GM23338 (cell line): Measurements from ENCODE around the gene PPP2R5D. TPM values are rescaled to one million over a fixed set of nuclear protein-coding genes. Genes with fewer than 3 reads are reported as not detected.

Experiments
- ATAC-seq: fragments of 200-7000 bp; cut with Tn5 transposase; 3 replicates; pipeline ENCODE4 v1.9.1; 2020
- DNase-seq: peaks from one replicate; pipeline ENCODE4 v3.0.0-alpha.2; 2015; ENCODE audit warnings: low spot score
- H2AFZ ChIP-seq: fragments of 200-600 bp; sonication (generic); 2 replicates; pipeline ENCODE4 v1.8.0; 2016; ENCODE audit warnings: antibody characterized with exemption, mild to moderate bottlenecking, moderate library complexity
- H3F3A ChIP-seq: fragments of 200-600 bp; sonication (generic); replicated peaks from 2 replicates; pipeline ENCODE4 v1.8.0; 2017; ENCODE audit warnings: antibody characterized with exemption, mixed run types, low read depth
- H3K27ac ChIP-seq: fragments of 200-600 bp; sonication (generic); 2 replicates; pipeline ENCODE4 v1.6.1; 2016; ENCODE audit warnings: low read depth
- H3K27me3 ChIP-seq: fragments of 200-600 bp; sonication (generic); 2 replicates; pipeline ENCODE4 v1.8.0; 2016; ENCODE audit warnings: mild to moderate bottlenecking, mixed run types, moderate library complexity; ENCODE audit not compliant: insufficient read depth
- H3K36me3 ChIP-seq: fragments of 200-600 bp; sonication (generic); 2 replicates; pipeline ENCODE4 v1.8.0; 2016; ENCODE audit warnings: mild to moderate bottlenecking; ENCODE audit not compliant: insufficient read depth
- H3K4me1 ChIP-seq: fragments of 200-600 bp; sonication (generic); 2 replicates; pipeline ENCODE4 v1.8.0; 2016; ENCODE audit warnings: mild to moderate bottlenecking, moderate library complexity; ENCODE audit not compliant: insufficient read depth
- H3K4me2 ChIP-seq: fragments of 200-600 bp; sonication (generic); 2 replicates; pipeline ENCODE4 v1.7.1; 2017; ENCODE audit warnings: mixed run types
- H3K4me3 ChIP-seq: fragments of 200-600 bp; sonication (generic); 2 replicates; pipeline ENCODE4 v1.6.1; 2016; ENCODE audit warnings: mixed run types
- H3K79me2 ChIP-seq: fragments of 200-600 bp; sonication (generic); replicated peaks from 2 replicates; pipeline ENCODE4 v1.8.0; 2017; ENCODE audit warnings: mild to moderate bottlenecking; ENCODE audit not compliant: insufficient read depth
- H3K9me2 ChIP-seq: fragments of 200-600 bp; sonication (generic); 2 replicates; pipeline ENCODE4 v1.8.0; 2017; ENCODE audit not compliant: insufficient read depth
- H4K20me1 ChIP-seq: fragments of 200-600 bp; sonication (generic); replicated peaks from 2 replicates; pipeline ENCODE4 v1.8.0; 2017; ENCODE audit warnings: mild to moderate bottlenecking; ENCODE audit not compliant: insufficient read depth
- H3K27ac Mint-ChIP-seq: 2 replicates; pipeline ENCODE4 v1.8.0; 2020; ENCODE audit warnings: inconsistent platforms, mild to moderate bottlenecking, moderate library complexity, mixed read lengths
- H3K27me3 Mint-ChIP-seq: 3 replicates; pipeline ENCODE4 v1.8.0; 2022; ENCODE audit warnings: low read depth, mild to moderate bottlenecking, moderate library complexity, mixed read lengths, inconsistent platforms; ENCODE audit not compliant: insufficient read depth, poor library complexity
- H3K36me3 Mint-ChIP-seq: 3 replicates; pipeline ENCODE4 v1.8.0; 2021; ENCODE audit warnings: low read depth, mild to moderate bottlenecking, inconsistent platforms, moderate library complexity, mixed read lengths
- H3K4me1 Mint-ChIP-seq: 3 replicates; pipeline ENCODE4 v1.8.0; 2020; ENCODE audit warnings: mild to moderate bottlenecking, inconsistent platforms, mixed read lengths
- H3K4me3 Mint-ChIP-seq: 3 replicates; pipeline ENCODE4 v1.8.0; 2021; ENCODE audit warnings: moderate library complexity, mild to moderate bottlenecking, inconsistent platforms, mixed read lengths
- H3K9me3 Mint-ChIP-seq: 3 replicates; pipeline ENCODE4 v1.8.0; 2020; ENCODE audit warnings: moderate library complexity, mild to moderate bottlenecking, inconsistent platforms, mixed read lengths
- CREB1 ChIP-seq: fragments of 250-450 bp; sonication (Bioruptor Pico); IDR thresholded peaks from 2 replicates; pipeline ENCODE4 v1.5.0; 2020; ENCODE audit warnings: low read depth, mild to moderate bottlenecking, moderate library complexity
- CTCF ChIP-seq, 2 experiments: fragments of 200-600 bp in 1 of 2; sonication (generic) in 1 of 2; conservative IDR thresholded peaks; 2 replicates each; pipeline versions ENCODE4 v1.5.1 to v1.6.1; 2016 to 2017; ENCODE audit warnings: antibody characterized with exemption in 2 of 2, low read depth in 2 of 2, mild to moderate bottlenecking in 2 of 2, moderate library complexity in 1 of 2
- ETS1 ChIP-seq: IDR thresholded peaks from 2 replicates; pipeline ENCODE4 v1.6.1; 2016; ENCODE audit warnings: antibody characterized with exemption
- EZH2 ChIP-seq: fragments of 200-600 bp; sonication (generic); IDR thresholded peaks from one replicate; pipeline ENCODE4 v1.8.0; 2017; ENCODE audit warnings: antibody characterized with exemption, mild to moderate bottlenecking, low read depth; ENCODE audit not compliant: unreplicated experiment
- EZH2phosphoT487 ChIP-seq: fragments of 200-600 bp; sonication (generic); IDR thresholded peaks from one replicate; pipeline ENCODE4 v1.8.1; 2018; ENCODE audit warnings: antibody characterized with exemption; ENCODE audit not compliant: unreplicated experiment
- NANOG ChIP-seq: IDR thresholded peaks from 2 replicates; pipeline ENCODE4 v1.6.1; 2016; ENCODE audit warnings: antibody characterized with exemption, borderline replicate concordance
- STAT1 ChIP-seq: IDR thresholded peaks from one replicate; pipeline ENCODE4 v1.6.1; 2016; ENCODE audit warnings: antibody characterized with exemption; ENCODE audit not compliant: unreplicated experiment
- ZNF331 ChIP-seq: fragments of 250-450 bp; sonication (Bioruptor Pico); IDR thresholded peaks from 2 replicates; pipeline ENCODE4 v1.5.0; 2020; ENCODE audit warnings: low read depth, mild to moderate bottlenecking, moderate library complexity
- ZNF462 ChIP-seq: fragments of 250-450 bp; sonication (Bioruptor Pico); IDR thresholded peaks from 2 replicates; pipeline ENCODE4 v1.5.0; 2020; ENCODE audit warnings: mild to moderate bottlenecking, moderate library complexity
- polyA plus RNA-seq: library from polyadenylated mRNA; unstranded; fragments of >200 nt; fragmentation: Nextera tagmentation; extraction: Ambion mirVana; gene quantifications from 2 replicates; pipeline ENCODE4 v1.2.1, GENCODE V29; 2016
- total RNA-seq: library from RNA; depleted of rRNA; stranded (reverse); fragments of >200 nt; shearing (Covaris generic); gene quantifications from 2 replicates; pipeline ENCODE4 v1.2.3, GENCODE V29; 2014

The PPP2R5D gene
- total and polyA plus RNA-seq, 2 experiments from 2014 or later = 20.0 to 55.3 TPM

- TF ChIP-seq ZNF331 (CRISPR knock-in tag) (no peak), ETS1 (no peak)
Observed at GRCh38 chr6:42963179-42963854, 21.1 kb upstream of the PPP2R5D start (continued).

GRCh38 chr6:42963855-42964605 lies 20.3 kb upstream of the PPP2R5D start:
- H3K9me3 Mint-ChIP-seq = no peaks in the 10 kb centered on the region
- TF ChIP-seq CTCF (conservative IDR thresholded peaks at IDR 0.05; ENCODE audit: low read depth in 2 of 2) (peak; percentile 52 to 79), CREB1 (CRISPR knock-in tag) (no peak), STAT1 (no peak), EZH2 (no peak), NANOG (no peak), EZH2phosphoT487 (no peak), ZNF462 (CRISPR knock-in tag) (no peak), ETS1 (no peak)
- Histone ChIP-seq H3K4me2 (no peak overlapping the region), H2AFZ (no peak overlapping the region), H3K9me2 (no peaks in the 10 kb centered on the region), H3K36me3 (no peaks in the 10 kb centered on the region; the same call in 1 of the 2 replicates), H4K20me1 (no peaks in the 10 kb centered on the region), H3K79me2 (no peaks in the 10 kb centered on the region), H3K4me3 (no peak overlapping the region), H3K4me1 (peaks cover 7% of the 10 kb centered on the region; the same call in 1 of the 2 replicates), H3F3A (peaks cover 17% of the 10 kb centered on the region; the same call in 1 of the 2 replicates), H3K27ac (no peak overlapping the region), H3K27me3 (peaks cover 21% of the 10 kb centered on the region)
- no peak overlapping the region for H3K27ac Mint-ChIP-seq
- ATAC-seq = peak; percentile 67
- DNase-seq = peak; percentile 96
- H3K4me3 Mint-ChIP-seq = no peak overlapping the region
- H3K4me1 Mint-ChIP-seq = peaks cover 10% of the 10 kb centered on the region; the same call in 2 of the 3 replicates
- H3K27me3 Mint-ChIP-seq = peaks cover 30% of the 10 kb centered on the region
- H3K36me3 Mint-ChIP-seq = peaks cover 3% of the 10 kb centered on the region; the same call in 2 of the 3 replicates
